ENCODE data around the gene AFF2.

DNA sequence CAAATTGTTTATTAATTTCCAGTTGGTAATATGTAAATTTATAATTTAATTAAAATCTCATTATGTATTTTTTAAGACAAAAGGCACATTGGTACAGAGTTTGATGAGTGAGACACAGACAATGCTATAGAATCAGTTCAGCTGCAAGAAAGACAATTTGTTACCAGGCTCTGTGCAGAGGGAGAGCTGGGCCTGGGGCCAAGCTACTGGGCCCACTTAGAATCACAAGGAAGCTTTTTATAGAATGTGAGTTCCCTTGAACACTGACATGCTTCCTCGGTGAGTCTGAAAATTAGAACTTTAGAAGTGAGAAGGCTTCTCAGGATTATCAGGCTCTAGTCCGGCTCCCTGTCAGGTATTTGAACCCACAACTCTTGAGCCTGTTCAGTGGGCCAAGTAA lies 129.0 kb downstream of the AFF2 start:
- TF ChIP-seq, protein P1, sequence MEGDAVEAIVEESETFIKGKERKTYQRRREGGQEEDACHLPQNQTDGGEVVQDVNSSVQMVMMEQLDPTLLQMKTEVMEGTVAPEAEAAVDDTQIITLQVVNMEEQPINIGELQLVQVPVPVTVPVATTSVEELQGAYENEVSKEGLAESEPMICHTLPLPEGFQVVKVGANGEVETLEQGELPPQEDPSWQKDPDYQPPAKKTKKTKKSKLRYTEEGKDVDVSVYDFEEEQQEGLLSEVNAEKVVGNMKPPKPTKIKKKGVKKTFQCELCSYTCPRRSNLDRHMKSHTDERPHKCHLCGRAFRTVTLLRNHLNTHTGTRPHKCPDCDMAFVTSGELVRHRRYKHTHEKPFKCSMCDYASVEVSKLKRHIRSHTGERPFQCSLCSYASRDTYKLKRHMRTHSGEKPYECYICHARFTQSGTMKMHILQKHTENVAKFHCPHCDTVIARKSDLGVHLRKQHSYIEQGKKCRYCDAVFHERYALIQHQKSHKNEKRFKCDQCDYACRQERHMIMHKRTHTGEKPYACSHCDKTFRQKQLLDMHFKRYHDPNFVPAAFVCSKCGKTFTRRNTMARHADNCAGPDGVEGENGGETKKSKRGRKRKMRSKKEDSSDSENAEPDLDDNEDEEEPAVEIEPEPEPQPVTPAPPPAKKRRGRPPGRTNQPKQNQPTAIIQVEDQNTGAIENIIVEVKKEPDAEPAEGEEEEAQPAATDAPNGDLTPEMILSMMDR (IDR thresholded peaks at IDR 0.05): no peak
- no peak for TF ChIP-seq POLR2A (IDR thresholded peaks at IDR 0.05)

All from uterus (tissue), 2 donors.